GM13976 (cell line): Measurements from ENCODE around the gene NEDD4L.

Experiments
- DNase-seq: peaks from one replicate; pipeline ENCODE4 v3.0.0; 2012; ENCODE audit warnings: low spot score
- in situ Hi-C: fragments of 300-500 bp; cut with MboI; formaldehyde crosslinking; loops from one replicate; pipeline ENCODE4 v1.12.0; 2022; ENCODE audit warnings: low sequenced_read_pairs, mixed read lengths, inconsistent platforms; ENCODE audit not compliant: unreplicated experiment
- TF ChIP-seq, protein P1 (sequence below): IDR thresholded peaks from 2 replicates; pipeline ENCODE4 v1.5.1; 2012; ENCODE audit warnings: borderline replicate concordance, mild to moderate bottlenecking; ENCODE audit not compliant: insufficient read depth; ENCODE audit errors: extremely low read depth, missing control alignments, control extremely low read depth

NEDD4L gene

DNA sequence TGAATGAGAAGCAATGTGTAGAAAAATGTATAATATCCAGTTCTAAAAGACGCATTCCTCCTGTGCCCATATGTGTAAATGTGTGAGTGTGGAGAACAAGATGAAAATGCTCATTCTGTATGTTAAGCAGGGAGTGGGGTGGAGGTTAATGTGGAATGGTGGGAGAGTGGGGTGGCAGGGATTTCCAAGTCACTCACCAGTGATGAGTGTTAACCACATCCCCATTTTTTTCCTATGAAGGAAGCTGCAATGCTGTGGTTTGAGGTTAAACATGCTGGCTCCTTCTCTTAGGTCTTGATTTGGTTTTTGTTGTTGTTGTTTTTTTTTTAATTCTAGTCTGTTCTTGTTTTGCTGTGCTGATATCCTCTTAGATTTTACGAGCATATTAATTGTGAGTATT lies 169.4 kb downstream of the NEDD4L start:
- TF ChIP-seq, protein P1, sequence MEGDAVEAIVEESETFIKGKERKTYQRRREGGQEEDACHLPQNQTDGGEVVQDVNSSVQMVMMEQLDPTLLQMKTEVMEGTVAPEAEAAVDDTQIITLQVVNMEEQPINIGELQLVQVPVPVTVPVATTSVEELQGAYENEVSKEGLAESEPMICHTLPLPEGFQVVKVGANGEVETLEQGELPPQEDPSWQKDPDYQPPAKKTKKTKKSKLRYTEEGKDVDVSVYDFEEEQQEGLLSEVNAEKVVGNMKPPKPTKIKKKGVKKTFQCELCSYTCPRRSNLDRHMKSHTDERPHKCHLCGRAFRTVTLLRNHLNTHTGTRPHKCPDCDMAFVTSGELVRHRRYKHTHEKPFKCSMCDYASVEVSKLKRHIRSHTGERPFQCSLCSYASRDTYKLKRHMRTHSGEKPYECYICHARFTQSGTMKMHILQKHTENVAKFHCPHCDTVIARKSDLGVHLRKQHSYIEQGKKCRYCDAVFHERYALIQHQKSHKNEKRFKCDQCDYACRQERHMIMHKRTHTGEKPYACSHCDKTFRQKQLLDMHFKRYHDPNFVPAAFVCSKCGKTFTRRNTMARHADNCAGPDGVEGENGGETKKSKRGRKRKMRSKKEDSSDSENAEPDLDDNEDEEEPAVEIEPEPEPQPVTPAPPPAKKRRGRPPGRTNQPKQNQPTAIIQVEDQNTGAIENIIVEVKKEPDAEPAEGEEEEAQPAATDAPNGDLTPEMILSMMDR: no peak
- no peak for DNase-seq
- in situ Hi-C loops: no loop called here

DNA sequence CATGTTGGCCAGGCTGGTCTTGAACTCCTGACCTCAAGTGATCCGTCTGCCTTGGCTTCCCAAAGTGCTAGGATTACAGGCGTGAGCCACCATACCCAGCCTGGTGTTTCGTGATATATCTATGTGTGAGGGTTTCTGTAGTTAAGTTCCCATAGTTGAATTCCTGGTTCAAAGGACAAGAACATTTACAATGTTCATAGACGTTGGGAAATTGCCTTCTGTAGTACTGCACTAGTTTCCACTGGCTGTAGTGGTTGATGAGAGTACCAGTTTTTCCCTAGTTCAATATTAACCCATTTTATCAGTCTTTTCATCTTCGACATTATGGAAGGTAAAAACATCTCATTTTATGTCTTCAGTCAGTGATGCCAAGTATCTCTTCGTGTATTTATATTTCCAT lies 171.0 kb downstream of the NEDD4L start:
- in situ Hi-C loops: no loop called here
- DNase-seq: no peak
- TF ChIP-seq, protein P1: no peak

DNA sequence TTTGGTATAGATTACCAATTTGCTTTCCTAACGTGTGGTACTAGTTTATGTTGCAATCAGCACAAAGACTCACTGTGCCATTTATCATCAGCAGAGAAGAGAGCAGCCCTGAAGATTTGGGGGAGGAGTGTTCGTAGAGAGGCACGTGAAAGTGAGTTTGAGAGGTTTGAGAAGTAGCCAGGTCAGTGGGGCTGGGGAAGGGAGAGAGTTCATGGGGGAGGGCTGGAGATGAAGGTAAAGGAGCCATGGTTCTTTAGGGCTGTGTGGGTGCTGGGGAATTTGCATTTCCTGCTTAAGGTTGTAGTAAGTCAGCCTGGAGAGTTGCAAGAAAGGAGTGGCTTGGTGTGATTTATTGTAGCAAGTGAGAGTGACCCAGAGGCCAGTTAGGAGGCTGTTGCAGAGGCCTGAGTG lies 172.1 kb downstream of the NEDD4L start:
- DNase-seq: no peak
- in situ Hi-C loops: no loop called here
- TF ChIP-seq, protein P1: no peak

DNA sequence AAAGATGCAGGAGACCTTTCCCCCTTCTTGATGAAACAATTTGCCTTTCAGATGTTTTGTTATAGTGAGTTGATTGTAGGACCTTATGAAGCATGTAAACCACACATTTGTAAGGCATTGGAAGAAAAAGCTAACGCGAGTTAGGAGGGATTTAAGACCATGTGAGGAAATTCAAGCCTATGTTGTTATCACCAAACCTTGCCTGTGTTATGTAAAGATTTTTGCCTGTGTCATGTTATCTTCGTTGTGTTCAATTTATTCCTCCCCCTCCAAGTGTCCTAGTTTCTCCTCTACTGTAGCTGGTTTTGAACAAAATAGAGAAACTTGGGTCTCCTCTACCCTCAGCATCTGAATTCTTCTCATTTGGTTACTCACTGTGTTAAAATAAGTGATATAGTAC lies 173.0 kb downstream of the NEDD4L start:
- no peak for DNase-seq

DNA sequence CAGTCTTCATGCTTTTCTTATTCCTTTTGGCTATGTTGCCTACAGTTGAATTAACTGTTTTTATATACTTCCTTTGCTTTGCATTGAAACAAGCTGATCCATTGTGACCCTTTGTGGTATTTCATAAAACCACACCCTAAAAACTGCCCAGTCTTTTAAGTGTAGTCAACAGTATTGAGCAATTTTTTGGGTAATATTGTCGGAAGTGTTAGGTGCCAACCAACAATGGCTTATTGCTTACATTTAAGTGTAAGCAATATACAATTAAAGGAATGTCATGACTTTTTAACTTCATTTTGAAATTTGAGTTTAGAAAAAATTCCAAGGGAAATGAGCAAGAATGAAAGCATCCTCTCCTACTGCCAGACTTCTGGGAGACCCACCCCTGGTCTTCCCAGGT lies 174.1 kb downstream of the NEDD4L start:
- TF ChIP-seq, protein P1: no peak
- in situ Hi-C loops: no loop called here
- no peak for DNase-seq

More for the DNA sequence above, 173.0 kb downstream of the NEDD4L start:
- TF ChIP-seq, protein P1: no peak
- in situ Hi-C loops: no loop called here

DNA sequence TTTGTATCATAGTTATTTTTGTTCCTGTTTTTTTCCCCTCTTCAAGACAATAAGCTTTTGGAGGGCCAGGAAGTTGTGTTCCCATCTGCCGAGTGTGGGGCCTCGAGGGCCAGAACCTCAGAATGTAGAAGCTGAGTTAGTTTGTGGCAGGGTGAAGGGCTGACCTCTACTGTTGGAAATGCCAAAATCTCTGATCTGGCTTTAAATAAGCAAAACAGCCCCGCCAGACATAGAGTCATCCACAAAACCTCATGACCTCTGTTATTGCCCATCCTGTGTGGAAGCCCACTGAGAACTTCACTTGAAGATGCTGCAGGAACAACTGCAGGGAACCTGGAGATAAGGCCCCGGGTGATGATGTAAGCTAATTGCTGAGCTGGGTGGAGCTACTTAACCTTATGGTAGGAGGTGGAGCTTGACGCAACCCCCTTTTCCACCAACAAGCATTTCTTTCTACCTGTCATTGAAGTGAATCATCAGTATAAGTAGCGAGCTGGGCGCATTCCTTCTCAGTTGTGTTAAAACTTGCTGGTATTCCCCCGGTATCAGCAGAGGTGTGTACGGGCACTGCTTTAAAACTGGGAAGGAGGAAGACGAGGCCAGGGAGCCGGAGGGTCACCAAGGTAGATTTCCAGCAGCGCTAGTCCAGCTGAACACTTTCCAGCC lies 177.2 kb downstream of the NEDD4L start:
- in situ Hi-C loops: no loop called here
- TF ChIP-seq, protein P1: no peak

DNA sequence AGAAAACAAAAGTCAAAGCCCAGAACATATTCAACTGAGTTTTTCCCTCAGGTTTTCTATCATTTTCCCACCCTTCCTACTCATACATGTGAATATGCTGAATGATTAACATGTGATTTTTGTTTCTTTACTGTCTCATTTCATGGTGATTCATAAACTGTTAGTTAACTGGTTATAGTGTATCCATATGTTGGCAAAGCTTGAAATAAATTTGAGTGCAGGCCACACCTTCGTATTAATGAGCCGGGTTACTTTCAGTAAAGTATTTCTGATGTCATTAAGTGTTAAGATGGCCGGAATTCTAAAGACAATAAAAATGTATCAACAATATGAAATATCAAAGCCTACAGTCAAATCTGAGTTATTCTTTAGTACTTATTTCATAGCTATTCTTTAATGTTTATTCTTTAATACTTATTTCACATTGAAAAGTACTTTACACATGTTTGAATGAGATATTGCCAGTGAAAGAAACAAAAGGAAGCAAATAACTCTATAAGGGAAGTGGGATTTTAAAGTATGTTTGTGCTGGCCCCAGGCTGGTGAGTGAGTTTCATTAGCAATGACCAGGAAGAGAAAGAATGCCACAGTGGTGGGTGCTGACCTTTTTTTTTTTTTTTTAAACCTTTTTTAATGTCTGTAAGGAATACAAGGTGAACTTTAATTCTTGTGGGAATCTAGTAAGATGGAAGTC lies 178.6 kb downstream of the NEDD4L start:
- in situ Hi-C loops: no loop called here

More for the DNA sequence above, 177.2 kb downstream of the NEDD4L start:
- no peak for DNase-seq

More for the DNA sequence above, 178.6 kb downstream of the NEDD4L start:
- no peak for DNase-seq
- TF ChIP-seq, protein P1: no peak
